Mucosa of stomach (tissue), 1 donor: ENCODE measurements around the gene JAG1.

Experiments
- H3K27me3 ChIP-seq: one replicate; pipeline ENCODE4 v1.7.0; 2013; ENCODE audit warnings: mild to moderate bottlenecking, low read length; ENCODE audit not compliant: control insufficient read depth, insufficient read depth
- H3K36me3 ChIP-seq: one replicate; pipeline ENCODE4 v1.7.0; 2013; ENCODE audit warnings: low read length; ENCODE audit not compliant: control insufficient read depth, insufficient read depth
- H3K4me1 ChIP-seq: one replicate; pipeline ENCODE4 v1.7.0; 2013; ENCODE audit warnings: mild to moderate bottlenecking, low read length; ENCODE audit not compliant: control insufficient read depth, insufficient read depth
- H3K4me3 ChIP-seq: one replicate; pipeline ENCODE4 v1.7.0; 2013; ENCODE audit warnings: low read length
- H3K9ac ChIP-seq: one replicate; pipeline ENCODE4 v1.7.0; 2013; ENCODE audit warnings: mild to moderate bottlenecking, low read length, moderate library complexity
- H3K9me3 ChIP-seq: one replicate; pipeline ENCODE4 v1.7.0; 2013; ENCODE audit warnings: mild to moderate bottlenecking, low read length, moderate library complexity; ENCODE audit not compliant: control insufficient read depth
- donor health status: Pancreatic carcinoma.

Gene JAG1

DNA sequence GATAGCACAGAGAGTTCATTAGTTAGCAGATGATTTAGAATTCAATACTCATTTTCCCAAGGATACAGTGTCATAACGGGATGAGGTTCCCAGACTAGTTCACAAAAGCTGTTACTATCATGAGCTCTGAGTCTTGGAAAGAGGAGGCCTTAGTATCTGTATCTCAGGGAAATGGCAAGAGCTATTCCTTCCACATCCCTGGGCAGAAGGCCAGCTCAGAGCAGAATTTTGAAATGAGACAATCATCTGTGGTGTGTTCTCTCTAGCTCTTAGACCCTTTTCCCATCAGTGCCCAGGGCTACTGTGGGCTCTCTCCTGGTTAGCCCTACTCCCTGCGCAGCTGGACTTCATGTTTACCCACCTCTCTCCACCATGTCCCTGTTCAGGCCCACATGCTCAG is 64.5 kb downstream of the JAG1 start:
- Histone ChIP-seq H3K9me3 (no peaks in the 10 kb centered on the region), H3K27me3 (no peaks in the 10 kb centered on the region), H3K4me3 (no peak overlapping the region), H3K36me3 (no peaks in the 10 kb centered on the region), H3K4me1 (no peaks in the 10 kb centered on the region), H3K9ac (no peak overlapping the region)

DNA sequence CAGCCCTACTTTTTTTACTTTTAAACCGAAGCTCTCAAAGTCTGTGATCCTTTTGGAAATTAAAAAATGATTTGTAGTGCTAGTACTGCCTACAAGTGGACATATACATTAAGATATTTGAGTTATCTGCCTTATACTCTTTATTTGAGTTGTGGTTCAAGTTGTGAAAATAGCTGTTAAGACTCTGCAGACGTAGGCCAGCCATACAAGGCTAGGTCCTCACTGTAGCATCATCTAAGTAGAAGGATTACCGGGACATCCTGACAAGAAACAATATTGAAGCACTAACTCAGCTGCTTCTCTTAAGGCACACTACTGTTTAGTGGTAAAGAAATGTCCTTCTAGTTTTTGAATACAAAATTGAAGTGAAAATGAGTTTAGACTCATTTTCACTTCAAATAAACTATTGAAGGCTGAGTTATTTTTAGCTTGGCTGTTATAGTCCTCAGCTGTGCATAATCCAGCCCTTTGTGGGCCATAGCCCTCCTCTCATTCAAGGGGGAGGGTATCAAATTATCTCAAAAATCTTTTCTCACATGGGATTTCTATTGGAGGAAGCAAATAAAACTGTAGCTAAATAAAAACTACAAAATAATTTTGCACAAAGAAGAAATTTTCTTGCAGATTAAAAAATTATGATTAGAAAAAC is 68.1 kb downstream of the JAG1 start:
- no peaks in the 10 kb centered on the region for H3K9me3 ChIP-seq
- H3K4me3 ChIP-seq, result no peak overlapping the region
- H3K9ac ChIP-seq, result no peak overlapping the region

DNA sequence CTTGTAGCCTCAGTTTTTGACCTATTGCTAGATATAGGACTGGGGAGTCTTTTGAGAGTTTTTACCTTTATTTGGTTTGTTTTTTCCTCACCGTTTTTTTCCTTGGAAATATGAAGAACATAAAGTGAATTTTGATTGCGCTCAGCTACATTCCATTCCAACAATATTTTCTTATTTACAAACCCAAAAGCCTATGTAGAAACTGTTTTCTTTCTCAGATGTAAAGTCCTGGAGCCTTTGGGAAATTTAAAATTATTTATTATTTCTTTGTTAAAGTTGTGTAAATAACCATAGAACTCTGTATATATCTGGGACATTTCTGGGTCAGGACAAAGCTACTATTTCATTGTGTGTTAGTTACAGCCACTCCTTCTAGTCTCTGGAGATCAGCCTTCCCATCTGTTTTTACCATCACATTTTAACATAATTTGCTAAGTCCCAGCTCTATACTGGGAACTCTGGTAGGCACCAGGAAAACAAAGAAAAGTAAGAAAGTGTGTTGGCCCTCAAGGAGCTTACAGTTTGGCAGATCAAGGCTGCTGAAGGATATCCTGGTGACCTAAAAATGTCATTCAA is 68.8 kb downstream of the JAG1 start:
- no peak overlapping the region for H3K9ac ChIP-seq
- no peak overlapping the region for H3K4me3 ChIP-seq
- H3K27me3 ChIP-seq, result no peaks in the 10 kb centered on the region
- no peaks in the 10 kb centered on the region for H3K9me3 ChIP-seq
- H3K4me1 ChIP-seq, result no peaks in the 10 kb centered on the region
- H3K36me3 ChIP-seq, result no peaks in the 10 kb centered on the region

More for the DNA sequence above, 68.1 kb downstream of the JAG1 start:
- no peaks in the 10 kb centered on the region for H3K4me1 ChIP-seq
- no peaks in the 10 kb centered on the region for H3K36me3 ChIP-seq
- H3K27me3 ChIP-seq, result no peaks in the 10 kb centered on the region

DNA sequence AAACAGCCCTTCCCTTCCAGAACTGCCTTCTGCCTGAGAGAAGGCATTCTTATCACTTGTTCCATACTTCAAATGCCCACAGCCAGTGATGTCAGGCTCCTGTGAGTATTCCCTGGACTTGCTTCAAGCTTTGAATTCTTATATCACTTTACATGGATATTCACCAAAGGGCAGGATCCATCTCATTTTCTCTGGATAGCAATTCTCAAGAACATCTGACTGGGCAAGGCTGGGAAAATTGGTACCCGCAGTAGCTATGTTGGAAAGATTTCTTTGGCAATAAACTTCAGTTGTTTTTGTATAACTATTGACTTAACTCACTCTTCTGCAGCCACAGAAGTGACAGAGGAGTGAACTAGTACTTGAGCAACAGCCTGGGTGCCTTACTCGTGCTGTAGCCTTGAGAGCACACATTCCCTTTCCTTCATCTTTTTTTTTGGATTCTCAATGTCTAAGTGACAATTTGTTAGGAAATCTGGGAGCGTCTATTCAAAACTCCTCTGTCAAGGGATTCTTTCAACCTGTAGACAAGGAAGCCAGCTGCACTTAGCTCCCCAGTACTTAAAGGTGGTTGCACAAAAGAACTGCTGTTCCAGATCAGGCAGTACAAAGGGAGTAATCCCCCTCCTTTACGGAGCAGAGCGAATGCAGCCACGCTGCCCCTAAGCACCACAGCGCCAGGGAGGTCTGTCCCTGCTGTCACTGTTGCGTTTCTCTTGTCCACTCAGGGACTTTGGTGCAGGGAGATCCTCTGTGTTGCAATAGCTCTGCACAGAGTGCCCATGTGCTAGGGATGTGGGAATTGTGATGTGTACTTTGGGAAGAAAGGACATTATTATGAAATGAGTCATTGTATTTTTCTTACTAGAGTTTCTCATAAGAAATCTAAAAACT is 69.6 kb downstream of the JAG1 start:
- Histone ChIP-seq H3K9ac (no peak overlapping the region), H3K36me3 (no peaks in the 10 kb centered on the region), H3K27me3 (no peaks in the 10 kb centered on the region), H3K4me3 (no peak overlapping the region), H3K4me1 (no peaks in the 10 kb centered on the region), H3K9me3 (no peaks in the 10 kb centered on the region)

DNA sequence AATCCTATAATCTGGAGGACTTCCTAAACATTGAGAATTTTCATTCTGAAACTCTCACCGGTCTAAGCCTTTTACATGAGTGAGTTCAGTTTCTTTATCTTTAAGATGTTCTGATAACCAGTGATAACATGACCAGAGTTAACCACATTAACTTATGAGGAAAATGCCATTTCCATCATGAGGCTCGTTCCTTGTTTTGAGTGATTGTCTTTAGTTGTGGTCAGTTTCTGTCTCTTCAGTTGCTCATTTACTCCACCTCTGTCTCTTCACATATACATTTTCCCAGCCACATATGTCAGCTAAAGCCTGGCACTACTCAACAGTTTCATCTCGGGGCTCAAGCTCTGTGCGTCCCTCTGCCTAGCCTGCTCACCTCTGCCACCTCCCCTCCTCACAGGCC is 70.4 kb downstream of the JAG1 start:
- no peaks in the 10 kb centered on the region for H3K9me3 ChIP-seq
- no peak overlapping the region for H3K9ac ChIP-seq
- no peaks in the 10 kb centered on the region for H3K27me3 ChIP-seq
- H3K4me3 ChIP-seq, result no peak overlapping the region
- H3K4me1 ChIP-seq, result no peaks in the 10 kb centered on the region
- H3K36me3 ChIP-seq, result no peaks in the 10 kb centered on the region

DNA sequence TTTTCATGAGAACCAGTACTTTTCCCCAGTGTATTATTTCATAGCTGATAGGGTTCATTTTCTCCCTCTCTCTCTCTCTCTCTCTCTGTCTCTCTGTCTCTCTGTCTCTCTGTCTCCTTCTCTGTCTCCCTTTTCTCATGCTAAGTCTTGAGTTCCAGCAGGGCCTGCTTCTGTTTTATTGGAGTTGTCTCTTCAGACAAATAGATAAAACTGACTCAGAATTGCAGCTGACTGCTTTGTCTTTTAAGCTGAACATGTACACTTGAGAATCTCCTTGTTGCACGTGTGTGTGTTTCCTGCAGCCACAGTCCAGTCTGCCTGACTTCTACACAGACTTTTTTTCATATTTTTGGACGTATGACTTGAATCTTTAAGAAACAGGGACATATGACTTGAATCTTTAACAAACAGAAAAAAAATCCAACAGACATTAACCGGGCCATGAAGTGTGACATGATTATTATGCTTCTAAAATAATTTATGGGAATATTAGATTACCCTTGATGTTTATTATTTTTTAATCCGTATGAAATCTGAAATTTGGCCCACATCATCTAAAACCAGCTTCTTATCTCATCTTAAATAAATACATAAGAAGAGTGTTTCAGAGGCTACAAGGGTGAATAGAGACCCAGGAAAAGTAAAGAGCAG is 71.5 kb downstream of the JAG1 start:
- H3K9me3 ChIP-seq, result no peaks in the 10 kb centered on the region
- H3K36me3 ChIP-seq, result no peaks in the 10 kb centered on the region

DNA sequence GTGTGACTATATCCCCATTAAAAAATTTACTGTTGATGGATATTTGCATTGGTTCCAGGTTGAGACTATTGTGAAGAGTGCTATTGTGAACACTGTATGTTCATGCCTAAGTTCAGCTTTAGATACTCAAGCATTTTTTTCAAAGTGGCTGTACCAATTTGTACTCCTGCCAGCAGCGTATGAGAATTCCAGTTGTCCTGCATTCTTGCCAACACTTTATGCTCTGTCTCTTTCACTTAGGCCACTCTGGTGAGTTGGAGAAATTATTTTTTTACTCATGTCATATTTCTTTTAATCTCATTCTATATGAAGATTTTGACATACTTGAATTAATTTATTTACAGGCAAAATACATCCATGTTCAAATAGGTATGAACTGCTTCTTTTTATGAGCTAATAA is 76.2 kb downstream of the JAG1 start:
- H3K36me3 ChIP-seq, result no peaks in the 10 kb centered on the region

More for the DNA sequence above, 71.5 kb downstream of the JAG1 start:
- Histone ChIP-seq H3K4me1 (no peaks in the 10 kb centered on the region), H3K4me3 (no peak overlapping the region), H3K9ac (no peak overlapping the region), H3K27me3 (no peaks in the 10 kb centered on the region)

DNA sequence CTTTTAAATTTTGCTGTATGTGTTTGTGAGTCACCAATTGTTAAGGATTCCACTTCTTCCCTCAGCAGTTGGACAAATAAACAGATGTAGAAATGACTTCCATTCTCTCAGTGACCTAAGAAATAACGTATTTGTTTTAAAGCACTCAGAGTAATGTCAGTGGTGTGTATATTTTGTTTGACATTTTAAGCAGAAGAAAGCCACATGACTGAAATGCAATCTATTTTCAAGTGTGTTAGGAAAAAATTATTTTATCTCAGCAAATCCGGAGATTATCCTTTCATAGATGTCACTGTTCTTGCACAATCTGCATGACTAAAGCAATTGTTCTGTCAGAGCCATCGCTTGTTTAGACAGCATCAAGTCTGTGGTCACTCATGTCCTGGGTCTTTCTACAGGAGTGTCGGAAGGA is 77.1 kb downstream of the JAG1 start:
- no peak overlapping the region for H3K9ac ChIP-seq
- H3K4me3 ChIP-seq, result no peak overlapping the region
- no peaks in the 10 kb centered on the region for H3K27me3 ChIP-seq
- H3K36me3 ChIP-seq, result no peaks in the 10 kb centered on the region
- no peaks in the 10 kb centered on the region for H3K9me3 ChIP-seq
- H3K4me1 ChIP-seq, result no peaks in the 10 kb centered on the region

More for the DNA sequence above, 76.2 kb downstream of the JAG1 start:
- Histone ChIP-seq H3K4me1 (no peaks in the 10 kb centered on the region), H3K9ac (no peak overlapping the region), H3K27me3 (no peaks in the 10 kb centered on the region), H3K4me3 (no peak overlapping the region), H3K9me3 (no peaks in the 10 kb centered on the region)

DNA sequence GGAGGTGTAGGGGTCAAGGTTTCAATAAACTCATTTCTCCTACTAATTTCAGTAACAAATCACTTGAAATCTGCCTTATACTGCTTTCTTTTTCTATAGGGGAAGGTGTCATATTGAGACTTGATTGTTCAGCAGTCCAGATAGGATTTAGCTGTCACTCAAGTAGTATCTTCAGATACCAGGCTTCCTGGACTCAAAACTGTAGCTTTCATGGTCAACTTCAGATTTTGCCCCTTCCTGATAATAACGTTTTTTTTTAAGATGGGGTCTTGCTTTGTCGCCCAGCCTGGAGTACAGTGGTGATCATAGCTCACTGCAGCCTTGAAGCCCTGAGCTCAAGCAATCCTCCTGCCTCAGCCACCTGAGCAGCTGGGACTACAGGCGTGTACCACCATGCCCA is 77.8 kb downstream of the JAG1 start:
- no peak overlapping the region for H3K9ac ChIP-seq
- H3K9me3 ChIP-seq, result no peaks in the 10 kb centered on the region
- H3K4me1 ChIP-seq, result no peaks in the 10 kb centered on the region
- no peak overlapping the region for H3K4me3 ChIP-seq
- no peaks in the 10 kb centered on the region for H3K36me3 ChIP-seq
- no peaks in the 10 kb centered on the region for H3K27me3 ChIP-seq

DNA sequence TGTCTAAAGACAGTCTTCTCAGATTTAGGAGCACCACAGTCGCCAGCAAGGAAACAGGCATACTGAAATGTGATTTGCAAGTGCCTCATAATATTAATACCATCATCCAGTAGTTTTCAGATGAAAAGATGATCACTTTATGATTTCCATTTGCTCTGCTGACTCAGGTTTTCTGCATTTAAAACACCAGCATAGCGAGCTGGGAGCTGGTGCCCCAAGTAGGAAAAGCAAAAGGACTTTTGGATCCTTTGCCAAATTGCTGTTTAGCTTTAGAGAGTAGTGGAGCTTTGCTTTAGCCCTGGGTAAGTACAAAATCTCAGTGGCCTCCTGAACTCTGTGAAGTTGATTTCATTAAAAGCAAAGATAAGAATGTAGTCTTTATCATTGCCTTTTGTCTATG is 78.5 kb downstream of the JAG1 start:
- H3K36me3 ChIP-seq, result no peaks in the 10 kb centered on the region
- no peaks in the 10 kb centered on the region for H3K27me3 ChIP-seq
- no peaks in the 10 kb centered on the region for H3K9me3 ChIP-seq
- H3K9ac ChIP-seq, result no peak overlapping the region
- no peak overlapping the region for H3K4me3 ChIP-seq
- H3K4me1 ChIP-seq, result no peaks in the 10 kb centered on the region

DNA sequence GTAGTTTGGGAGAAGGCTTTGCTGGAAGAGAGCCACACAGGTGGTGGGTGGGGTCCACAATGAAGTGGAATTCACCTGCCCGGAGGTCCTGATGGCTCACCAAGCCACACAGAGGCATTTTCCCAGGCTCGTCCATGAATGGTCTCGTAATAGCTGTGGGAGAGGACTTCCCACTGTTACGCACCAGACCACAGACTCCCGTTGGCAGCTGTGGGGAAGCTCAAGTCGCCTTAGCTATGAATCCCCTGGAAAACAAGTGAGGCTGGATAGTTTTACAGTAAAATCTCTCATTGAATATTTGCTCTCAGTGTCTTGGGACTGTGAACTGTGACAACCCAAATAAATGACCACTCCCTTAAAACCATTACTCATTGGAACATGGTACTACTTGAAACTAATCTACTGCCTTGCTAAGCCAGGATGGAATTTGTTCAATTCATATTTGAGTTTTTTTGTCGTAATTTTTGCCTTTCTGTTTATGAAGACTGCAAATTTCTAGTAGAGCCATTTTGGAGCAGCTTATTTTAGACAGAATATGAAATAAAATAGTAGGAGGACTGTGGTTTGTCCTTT is 79.4 kb downstream of the JAG1 start:
- Histone ChIP-seq H3K4me1 (no peaks in the 10 kb centered on the region), H3K9me3 (no peaks in the 10 kb centered on the region), H3K36me3 (no peaks in the 10 kb centered on the region), H3K27me3 (no peaks in the 10 kb centered on the region), H3K4me3 (no peak overlapping the region), H3K9ac (no peak overlapping the region)
